HEK293 (cell line): ENCODE results near the gene GOLGA6L2.

Experiments
- CTCF ChIP-seq: fragments of 450-650 bp; formaldehyde crosslinking; IDR thresholded peaks from 2 replicates; pipeline ENCODE4 v1.5.1; 2016; ENCODE audit warnings: missing biosample characterization, missing genetic modification characterization
- YY1 ChIP-seq: fragments of 450-650 bp; formaldehyde crosslinking; IDR thresholded peaks from 2 replicates; pipeline ENCODE4 v1.5.1; 2018; ENCODE audit warnings: missing biosample characterization, missing genetic modification characterization
- ZBTB21 ChIP-seq: fragments of 450-650 bp; formaldehyde crosslinking; IDR thresholded peaks from 2 replicates; pipeline ENCODE4 v1.5.1; 2017; ENCODE audit warnings: missing biosample characterization, missing genetic modification characterization
- ZNF138 ChIP-seq: fragments of 450-650 bp; formaldehyde crosslinking; IDR thresholded peaks from 2 replicates; pipeline ENCODE4 v1.5.1; 2016; ENCODE audit warnings: missing biosample characterization, missing genetic modification characterization, borderline replicate concordance
- ZNF473 ChIP-seq: fragments of 450-650 bp; formaldehyde crosslinking; IDR thresholded peaks from 2 replicates; pipeline ENCODE4 v1.5.1; 2017; ENCODE audit warnings: missing biosample characterization, missing genetic modification characterization
- ZNF658 ChIP-seq: fragments of 450-650 bp; formaldehyde crosslinking; IDR thresholded peaks from 2 replicates; pipeline ENCODE4; 2016; ENCODE audit warnings: missing biosample characterization, missing genetic modification characterization
- ZNF768 ChIP-seq: fragments of 450-650 bp; formaldehyde crosslinking; IDR thresholded peaks from 2 replicates; pipeline ENCODE4 v1.5.1; 2018; ENCODE audit warnings: missing biosample characterization, mild to moderate bottlenecking, missing genetic modification characterization

DNA sequence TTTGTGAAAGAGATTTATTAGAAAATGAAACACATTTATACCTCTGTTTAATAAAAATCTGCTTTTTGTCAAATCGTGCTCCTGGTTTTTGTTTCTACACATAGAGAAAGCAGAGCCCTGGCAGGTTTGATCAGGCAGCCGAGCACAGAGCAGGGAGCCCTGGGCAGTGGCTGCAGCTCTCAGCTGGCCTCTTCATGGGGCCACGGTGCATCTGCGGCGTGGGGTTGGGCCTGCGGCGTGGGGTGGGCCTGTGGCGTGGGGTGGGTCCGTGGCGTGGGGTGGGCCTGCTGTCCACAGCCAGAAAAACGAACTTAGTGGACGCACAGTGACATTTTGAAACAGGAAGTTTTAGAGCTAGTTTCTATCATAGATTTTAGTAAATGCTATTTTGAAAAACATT lies 10.6 kb downstream of the GOLGA6L2 start:
- TF ChIP-seq ZNF473 (tag by site-specific recombination): no peak
- no peak for TF ChIP-seq CTCF (tag by site-specific recombination)
- TF ChIP-seq YY1 (tag by site-specific recombination): no peak
- TF ChIP-seq ZNF138 (tag by site-specific recombination): no peak
- no peak for TF ChIP-seq ZBTB21
- no peak for TF ChIP-seq ZNF658 (tag by site-specific recombination)
- no peak for TF ChIP-seq ZNF768
